Neural crest cell (in vitro differentiated cells): ENCODE data around the gene ABCF2. TPM values are rescaled to one million over a fixed set of nuclear protein-coding genes. Genes with fewer than 3 reads are reported as not detected.

ENCODE experiments used
- DNase-seq: peaks from one replicate; pipeline ENCODE4 v3.0.0; 2021; ENCODE audit warnings: low read depth, mixed read lengths, low spot score
- H3K27ac Mint-ChIP-seq: one replicate; pipeline ENCODE4 v1.8.0; 2021; ENCODE audit warnings: mild to moderate bottlenecking, mixed read lengths; ENCODE audit not compliant: unreplicated experiment
- H3K27me3 Mint-ChIP-seq: 2 replicates; pipeline ENCODE4 v1.8.0; 2021; ENCODE audit warnings: low read depth, mild to moderate bottlenecking, mixed read lengths
- H3K36me3 Mint-ChIP-seq: 2 replicates; pipeline ENCODE4 v1.8.0; 2021; ENCODE audit warnings: low read depth, mild to moderate bottlenecking, mixed read lengths
- H3K4me1 Mint-ChIP-seq: 2 replicates; pipeline ENCODE4 v1.8.0; 2021; ENCODE audit warnings: mixed read lengths
- H3K4me3 Mint-ChIP-seq: one replicate; pipeline ENCODE4 v1.8.0; 2021; ENCODE audit warnings: mild to moderate bottlenecking, mixed read lengths
- H3K9me3 Mint-ChIP-seq: 2 replicates; pipeline ENCODE4 v1.8.0; 2021; ENCODE audit warnings: mixed read lengths
- CTCF ChIP-seq: fragments of 200-600 bp; sonication (generic); conservative IDR thresholded peaks from 2 replicates; pipeline ENCODE4 v1.5.0; 2021; ENCODE audit warnings: antibody characterized with exemption, mild to moderate bottlenecking
- total RNA-seq: library from RNA; stranded (reverse); gene quantifications from 2 replicates; pipeline ENCODE4 v1.2.1, GENCODE V29; 2021

Gene ABCF2
- total RNA-seq, 1 donor from 2014 or later = 68.2 TPM

- Mint-ChIP-seq H3K36me3 (no peaks in the 10 kb centered on the region), H3K4me1 (no peaks in the 10 kb centered on the region), H3K9me3 (no peaks in the 10 kb centered on the region), H3K4me3 (no peak overlapping the region), H3K27ac (no peak overlapping the region), H3K27me3 (peaks cover 8% of the 10 kb centered on the region)
- no peak for DNase-seq
- TF ChIP-seq CTCF = no peak
Observed at GRCh38 chr7:151201344-151201743, 25.7 kb downstream of the ABCF2 start.

DNA sequence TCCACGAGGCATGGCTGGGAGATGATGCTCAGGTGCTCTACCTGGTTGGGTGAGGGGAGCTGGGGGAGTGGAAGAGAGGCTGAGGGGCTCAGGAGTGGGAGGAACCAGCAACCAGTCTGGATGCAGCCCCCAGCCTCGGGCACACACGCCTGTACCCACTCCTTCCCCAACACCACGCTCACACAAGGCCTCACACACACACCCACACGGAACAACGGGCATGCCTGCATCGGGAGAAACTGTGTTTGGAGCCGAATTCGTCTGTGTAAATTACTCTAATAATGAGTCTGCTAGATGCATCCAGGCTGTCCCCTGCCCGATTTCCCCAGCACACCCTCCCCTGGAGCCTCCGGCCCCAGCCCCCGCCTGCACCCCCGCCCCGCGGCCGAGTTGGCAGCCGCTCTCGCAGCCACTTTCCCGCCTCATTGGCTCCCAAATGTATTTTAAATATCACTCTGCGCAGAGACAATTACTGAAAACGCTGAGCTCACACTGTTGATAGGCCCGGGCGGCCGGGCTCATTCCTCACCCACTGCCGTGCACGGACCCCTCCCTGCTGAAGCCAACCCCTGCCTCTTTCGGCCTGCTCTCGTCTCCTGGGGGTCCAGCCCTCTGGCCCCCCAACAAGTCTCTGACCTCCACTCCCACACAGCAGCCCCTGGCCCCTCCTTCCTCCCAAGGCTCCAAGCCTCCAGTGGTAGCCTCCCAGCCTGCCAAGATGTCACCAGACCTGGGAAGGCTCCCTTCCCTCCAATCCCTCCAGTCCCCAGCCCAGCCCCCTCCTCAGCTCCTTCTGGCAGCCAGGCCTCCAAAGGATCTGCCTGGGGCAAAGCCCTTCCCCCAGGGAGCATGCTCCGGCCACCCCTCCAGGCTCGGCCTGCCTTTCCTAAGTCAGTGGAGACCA is 27.8 kb downstream of the ABCF2 start:
- DNase-seq = no peak
- Mint-ChIP-seq H3K9me3 (no peaks in the 10 kb centered on the region), H3K27ac (no peak overlapping the region), H3K4me3 (no peak overlapping the region), H3K27me3 (peaks cover 13% of the 10 kb centered on the region), H3K36me3 (no peaks in the 10 kb centered on the region), H3K4me1 (no peaks in the 10 kb centered on the region)
- TF ChIP-seq CTCF = no peak

DNA sequence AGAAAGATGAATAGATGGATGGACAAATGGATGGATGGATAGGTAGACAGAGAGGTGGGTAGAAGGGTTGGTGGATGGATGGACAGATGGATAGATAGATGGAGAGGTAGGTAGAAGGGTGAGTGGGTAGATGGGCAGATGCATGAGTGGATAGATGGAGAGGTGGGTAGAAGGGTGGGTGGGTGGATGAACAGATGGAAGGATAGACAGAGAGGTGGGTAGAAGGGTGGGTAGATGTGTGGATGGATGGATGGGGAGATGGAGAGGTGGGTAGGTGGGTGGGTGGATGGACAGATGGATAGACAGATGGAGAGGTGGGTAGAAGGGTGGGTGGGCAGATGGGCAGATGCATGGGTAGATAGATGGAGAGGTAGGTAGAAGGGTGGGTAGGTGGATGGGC is 29.1 kb downstream of the ABCF2 start:
- H3K36me3 Mint-ChIP-seq = no peaks in the 10 kb centered on the region
- DNase-seq = no peak

DNA sequence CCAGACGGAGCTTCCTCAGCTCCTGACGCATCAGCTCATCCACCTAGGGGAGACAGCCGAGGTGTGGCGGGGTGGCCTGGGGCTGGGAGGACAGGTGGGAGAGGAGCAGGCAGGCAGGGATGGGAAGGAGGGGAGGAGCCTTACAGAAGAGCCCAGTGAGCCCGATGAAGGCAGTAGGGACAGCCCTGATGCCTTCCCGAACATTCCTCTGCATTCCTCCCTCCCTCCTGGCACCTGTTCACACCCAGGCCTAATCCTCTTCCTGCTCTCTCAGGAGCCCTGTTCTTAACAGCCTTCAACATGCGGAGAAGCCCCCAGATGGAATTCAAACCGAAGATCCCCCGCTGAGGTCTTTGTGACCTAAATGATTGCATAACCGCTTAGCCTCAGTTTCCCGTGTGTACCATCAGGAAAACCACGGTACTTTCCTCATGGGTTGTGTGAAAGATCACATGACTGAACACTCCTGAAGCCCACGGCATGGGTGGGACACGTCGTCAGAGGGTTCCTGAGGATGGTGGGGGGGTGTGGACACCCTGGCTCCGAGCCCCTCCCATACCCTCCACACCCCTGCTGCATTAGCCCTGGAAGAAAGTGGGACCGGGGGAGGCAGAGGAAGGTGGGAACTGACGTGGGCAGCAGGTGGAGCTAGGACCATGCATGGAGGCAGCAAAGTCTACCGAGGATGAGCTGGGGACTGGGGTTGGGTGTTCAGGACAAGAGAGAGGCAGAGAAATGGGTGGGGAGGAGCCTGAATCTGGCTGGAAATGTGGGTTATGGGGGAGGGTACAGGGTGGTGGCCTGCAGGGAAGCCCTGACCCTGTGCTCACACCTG is 31.2 kb downstream of the ABCF2 start:
- no peaks in the 10 kb centered on the region for H3K36me3 Mint-ChIP-seq
- H3K27ac Mint-ChIP-seq = no peak overlapping the region
- no peaks in the 10 kb centered on the region for H3K9me3 Mint-ChIP-seq
- H3K4me1 Mint-ChIP-seq = no peaks in the 10 kb centered on the region
- no peak overlapping the region for H3K4me3 Mint-ChIP-seq
- H3K27me3 Mint-ChIP-seq = peaks cover 16% of the 10 kb centered on the region
- no peak for DNase-seq
- no peak for TF ChIP-seq CTCF

More for the DNA sequence above, 29.1 kb downstream of the ABCF2 start:
- no peak for TF ChIP-seq CTCF
- no peak overlapping the region for H3K27ac Mint-ChIP-seq
- H3K9me3 Mint-ChIP-seq = no peaks in the 10 kb centered on the region
- H3K4me1 Mint-ChIP-seq = no peaks in the 10 kb centered on the region
- H3K4me3 Mint-ChIP-seq = no peak overlapping the region
- H3K27me3 Mint-ChIP-seq = peaks cover 16% of the 10 kb centered on the region

DNA sequence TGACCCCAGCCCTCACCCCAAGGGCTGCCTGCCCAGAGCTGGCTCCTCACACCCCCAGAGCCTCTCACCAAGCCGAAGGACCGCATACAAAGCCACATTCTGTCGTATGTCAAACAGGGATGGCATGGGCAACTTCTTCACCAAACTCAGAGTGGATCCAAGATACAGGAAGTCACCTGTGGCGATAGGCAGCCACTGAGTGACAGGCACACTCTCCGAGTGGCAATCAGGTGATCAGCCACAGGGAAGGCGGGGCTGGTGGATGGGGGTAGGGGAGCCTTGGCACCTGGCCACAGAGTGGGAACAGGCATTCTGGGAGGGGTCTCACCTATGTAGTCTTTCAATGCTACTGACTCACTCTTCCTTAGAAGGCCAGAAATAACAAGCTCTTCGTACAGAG is 32.8 kb downstream of the ABCF2 start:
- Mint-ChIP-seq H3K36me3 (no peaks in the 10 kb centered on the region), H3K27me3 (peaks cover 28% of the 10 kb centered on the region), H3K27ac (no peak overlapping the region), H3K4me3 (no peak overlapping the region), H3K9me3 (no peaks in the 10 kb centered on the region), H3K4me1 (no peaks in the 10 kb centered on the region)
- DNase-seq = no peak
- no peak for TF ChIP-seq CTCF
